Pancreas (tissue), 10 donors: ENCODE results near the gene CCDC90B. TPM values are rescaled to one million over a fixed set of nuclear protein-coding genes. Genes with fewer than 3 reads are reported as not detected.

ENCODE experiments used
- ATAC-seq, 4 donors: fragments of 200-7000 bp; cut with Tn5 transposase; one replicate each; pipeline versions ENCODE4 v1.8.0 to v1.9.1; 2020; ENCODE audit warnings: mild to moderate bottlenecking in 4 of 4, moderate library complexity in 4 of 4
- DNase-seq, 6 donors: peaks; one replicate each; pipeline ENCODE4 v3.0.0-alpha.2; 2020
- FAIRE-seq: peaks from 2 replicates; lab custom pipeline; 2012; peaks lifted over from hg19 to GRCh38; lab: Jason Lieb, UNC
- H3K27ac ChIP-seq, 4 donors: fragments of 200-600 bp; sonication (generic); 1 replicate in 3 of 4; 2 replicates in 1 of 4; pipeline versions ENCODE4 v1.5.0 to v1.8.0; 2020
- H3K27me3 ChIP-seq, 4 donors: fragments of 200-600 bp; one replicate each; pipeline ENCODE4 v1.8.0; 2021
- H3K36me3 ChIP-seq, 3 donors: fragments of 200-600 bp; sonication (generic) in 1 of 3; one replicate each; pipeline versions ENCODE4 v1.5.0 to v1.8.0; 2020 to 2021
- H3K4me1 ChIP-seq, 3 donors: fragments of 200-600 bp; one replicate each; pipeline ENCODE4 v1.8.0; 2021
- H3K4me3 ChIP-seq, 4 donors: fragments of 200-600 bp; sonication (generic) in 2 of 4; one replicate each; pipeline versions ENCODE4 v1.5.0 to v1.8.0; 2020 to 2021
- H3K9me3 ChIP-seq, 4 donors: fragments of 200-600 bp; one replicate each; pipeline ENCODE4 v1.8.0; 2021
- WGBS, 2 donors: extraction: QIAGEN DNeasy Blood & Tissue Kit; methylation state at CpG; one replicate each; pipeline ENCODE4 v1.1.7; 2013; 5-methylcytosine and 5-hydroxymethylcytosine counted together
- intact Hi-C, 3 donors: fragments of 100-400 bp; cut with DNase I; formaldehyde crosslinking; loops; one replicate each; pipeline versions ENCODE4 v1.11.1 to v1.14.2; 2022
- polyA plus RNA-seq, 2 donors: library from polyadenylated mRNA; stranded (reverse); fragments of 200-250 nt; gene quantifications; one replicate each; pipeline ENCODE4 v1.2.3, GENCODE V29; 2013
- total RNA-seq, 6 donors: library from RNA; stranded (reverse); fragmentation: NEBNext Ultra II Directional in 4 of 6; extraction: Animal tissue kit (Norgen Biotek cat#: 25700) in 4 of 6; gene quantifications; one replicate each; pipeline versions ENCODE4 v1.2.1 to v1.2.4, GENCODE V29; 2021 to 2023
- TF ChIP-seq, protein P1 (sequence below), 4 donors: fragments of 200-600 bp; sonication (generic) in 3 of 4; IDR thresholded peaks; one replicate each; pipeline versions ENCODE4 v1.5.0 to v1.8.0; 2021; ENCODE audit warnings: antibody characterized with exemption in 4 of 4
- donor health status: healthy with polysubstance abuse.
- donor health status: DM: no; HTN: no; CAD: no; lungs with moderate emphysema.
- donor health status: DM: no; HTN: no; CAD: no.
- donor health status: control.
- donor health status: control.
- donor health status: Bipolar disorder and iron deficiency.
- donor health status: DM: yes; HTN: yes; CAD: no.
- donor health status: DM: no; HTN: no; CAD: no.
- donor health status: DM: no; HTN: no; CAD: no.
- donor health status: DM: yes; HTN: yes; CAD: no.

The CCDC90B gene, protein sequence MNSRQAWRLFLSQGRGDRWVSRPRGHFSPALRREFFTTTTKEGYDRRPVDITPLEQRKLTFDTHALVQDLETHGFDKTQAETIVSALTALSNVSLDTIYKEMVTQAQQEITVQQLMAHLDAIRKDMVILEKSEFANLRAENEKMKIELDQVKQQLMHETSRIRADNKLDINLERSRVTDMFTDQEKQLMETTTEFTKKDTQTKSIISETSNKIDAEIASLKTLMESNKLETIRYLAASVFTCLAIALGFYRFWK
- total RNA-seq (10 to 100 TPM; 12.1 to 25.1 (median 14.9) TPM), polyA plus RNA-seq (10 to 100 TPM; 16.5 to 19.5 TPM)

DNA sequence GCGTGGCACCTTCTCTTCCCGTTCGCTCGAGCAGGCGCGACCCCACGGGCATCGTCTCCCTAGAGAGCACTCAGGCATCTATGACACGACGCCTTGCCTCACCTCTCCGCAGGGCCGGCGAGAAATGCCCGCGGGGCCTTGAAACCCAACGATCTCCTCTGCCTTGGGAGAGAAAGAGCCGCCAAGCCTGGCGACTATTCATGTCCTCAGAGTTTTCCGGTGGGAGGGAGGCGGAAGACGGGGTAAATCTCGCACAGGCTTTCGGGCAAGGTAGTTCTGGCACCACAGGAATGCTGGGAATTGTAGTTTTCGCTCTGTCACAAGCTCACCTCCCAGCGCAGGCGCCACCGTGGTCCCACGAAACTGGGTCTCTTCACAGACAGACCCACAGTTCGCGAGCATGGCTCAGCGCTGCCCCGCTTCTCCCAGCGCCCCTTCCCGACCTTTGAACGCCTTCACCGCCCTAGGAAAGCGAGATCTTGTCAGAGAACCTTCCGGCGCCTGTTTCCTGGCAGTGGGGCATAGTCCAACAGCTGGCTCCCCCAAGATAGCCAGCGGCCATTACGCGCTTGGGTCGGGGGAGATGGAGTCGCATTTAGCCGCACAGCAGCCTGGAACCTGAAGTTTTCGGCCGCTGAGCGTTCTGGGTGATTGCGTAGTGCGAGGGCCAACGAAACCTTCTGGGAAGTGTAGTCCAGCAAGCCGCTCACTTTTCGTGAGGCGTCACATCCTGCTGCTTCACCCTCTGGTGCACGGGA lies at the start of gene CCDC90B:
CCDC90B (minus strand) TSS at position 597 of the 758 bp plus-strand sequence; CDS start at position 202, 395 bp downstream.
- Histone ChIP-seq H3K9me3 (no peaks in the 10 kb centered on the region), H3K27me3 (no peaks in the 10 kb centered on the region), H3K4me3 (peak within 1 kb of the TSS; percentile 69 to 86 (median 82)), H3K4me1 (peaks cover 11 to 18% (median 15%) of the 10 kb centered on the region in 3 donors), H3K36me3 (no peaks in the 10 kb centered on the region), H3K27ac (peak within 1 kb of the TSS; percentile 97 to 100 (median 98))
- peak; percentile 70 for FAIRE-seq
- WGBS, 2 donors, result 0% methylated on average over 55 of the region's 55 CpGs
- intact Hi-C loops, result no loop called here
- peak; percentile 94 to 98 (median 94) for ATAC-seq
- TF ChIP-seq, protein P1, sequence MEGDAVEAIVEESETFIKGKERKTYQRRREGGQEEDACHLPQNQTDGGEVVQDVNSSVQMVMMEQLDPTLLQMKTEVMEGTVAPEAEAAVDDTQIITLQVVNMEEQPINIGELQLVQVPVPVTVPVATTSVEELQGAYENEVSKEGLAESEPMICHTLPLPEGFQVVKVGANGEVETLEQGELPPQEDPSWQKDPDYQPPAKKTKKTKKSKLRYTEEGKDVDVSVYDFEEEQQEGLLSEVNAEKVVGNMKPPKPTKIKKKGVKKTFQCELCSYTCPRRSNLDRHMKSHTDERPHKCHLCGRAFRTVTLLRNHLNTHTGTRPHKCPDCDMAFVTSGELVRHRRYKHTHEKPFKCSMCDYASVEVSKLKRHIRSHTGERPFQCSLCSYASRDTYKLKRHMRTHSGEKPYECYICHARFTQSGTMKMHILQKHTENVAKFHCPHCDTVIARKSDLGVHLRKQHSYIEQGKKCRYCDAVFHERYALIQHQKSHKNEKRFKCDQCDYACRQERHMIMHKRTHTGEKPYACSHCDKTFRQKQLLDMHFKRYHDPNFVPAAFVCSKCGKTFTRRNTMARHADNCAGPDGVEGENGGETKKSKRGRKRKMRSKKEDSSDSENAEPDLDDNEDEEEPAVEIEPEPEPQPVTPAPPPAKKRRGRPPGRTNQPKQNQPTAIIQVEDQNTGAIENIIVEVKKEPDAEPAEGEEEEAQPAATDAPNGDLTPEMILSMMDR (IDR thresholded peaks at IDR 0.05), result no peak
- peak; percentile 90 to 97 (median 96) for DNase-seq

DNA sequence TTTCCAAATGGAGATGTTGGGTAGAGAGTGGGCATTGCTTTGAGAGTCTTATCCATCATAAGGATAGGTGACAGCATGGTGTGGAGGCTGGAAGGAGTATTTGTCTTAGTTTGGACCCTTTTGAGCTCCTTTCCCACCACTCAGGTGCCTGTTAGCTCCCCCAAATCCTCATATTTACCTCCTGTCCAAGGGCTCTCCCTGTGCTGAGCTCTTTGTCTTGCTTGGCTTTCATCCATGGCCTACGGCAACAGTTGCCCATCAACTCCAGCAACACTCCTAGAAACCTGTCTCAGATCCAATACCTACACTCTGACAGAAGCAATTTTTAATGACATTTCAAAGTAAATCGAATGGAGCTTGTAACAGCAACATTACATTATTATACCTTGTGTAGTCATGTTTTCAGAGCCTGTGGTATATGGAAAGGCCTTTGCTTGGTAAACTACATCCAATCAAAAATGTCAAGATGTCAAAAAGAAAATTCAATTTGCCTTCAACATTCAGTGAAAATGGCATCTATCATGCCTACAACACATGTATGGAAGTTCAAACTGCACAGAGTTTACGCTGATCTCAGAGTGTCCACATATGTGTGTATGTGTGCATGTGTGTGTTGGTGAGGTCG lies 49.4 kb upstream of the CCDC90B start:
- H3K9me3 ChIP-seq, result no peaks in the 10 kb centered on the region
- H3K27me3 ChIP-seq, result no peaks in the 10 kb centered on the region
- 80 to 84% methylated on average over 4 of the region's 4 CpGs for WGBS, 2 donors
- no peak overlapping the region for H3K4me3 ChIP-seq
- intact Hi-C loops, result no loop called here
- no peaks in the 10 kb centered on the region for H3K36me3 ChIP-seq
- no peak overlapping the region for H3K27ac ChIP-seq
- FAIRE-seq, result no peak
- H3K4me1 ChIP-seq, result no peaks in the 10 kb centered on the region
- no peak for DNase-seq
- TF ChIP-seq, protein P1 (IDR thresholded peaks at IDR 0.05), result no peak
- no peak for ATAC-seq

DNA sequence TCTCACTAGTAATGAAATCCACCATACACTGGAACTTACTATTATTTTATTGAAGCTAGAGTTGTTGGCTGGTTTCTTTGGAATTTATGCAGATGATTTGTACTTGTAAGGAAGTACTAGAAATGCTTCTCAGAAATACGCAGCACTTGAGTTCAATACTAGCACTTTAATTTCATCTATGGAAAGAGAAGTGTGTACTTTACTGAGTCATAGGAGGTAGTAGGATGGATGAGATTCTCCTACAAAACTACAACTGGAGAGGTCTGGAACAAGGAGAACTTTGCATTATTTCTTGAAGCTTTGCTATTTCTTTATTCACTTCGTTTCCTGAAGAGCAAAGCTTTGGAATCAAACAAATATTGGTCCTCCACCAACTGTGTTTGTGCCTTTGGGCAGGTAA lies 44.1 kb upstream of the CCDC90B start:
- FAIRE-seq (no peak), ATAC-seq (no peak), DNase-seq (no peak)
- Histone ChIP-seq H3K4me1 (no peaks in the 10 kb centered on the region), H3K4me3 (no peak overlapping the region), H3K36me3 (no peaks in the 10 kb centered on the region), H3K9me3 (no peaks in the 10 kb centered on the region), H3K27ac (no peak overlapping the region), H3K27me3 (no peaks in the 10 kb centered on the region)
- TF ChIP-seq, protein P1 (IDR thresholded peaks at IDR 0.05), result no peak
- 74 to 81% methylated on average over 2 of the region's 2 CpGs for WGBS, 2 donors
- intact Hi-C loops, result no loop called here

DNA sequence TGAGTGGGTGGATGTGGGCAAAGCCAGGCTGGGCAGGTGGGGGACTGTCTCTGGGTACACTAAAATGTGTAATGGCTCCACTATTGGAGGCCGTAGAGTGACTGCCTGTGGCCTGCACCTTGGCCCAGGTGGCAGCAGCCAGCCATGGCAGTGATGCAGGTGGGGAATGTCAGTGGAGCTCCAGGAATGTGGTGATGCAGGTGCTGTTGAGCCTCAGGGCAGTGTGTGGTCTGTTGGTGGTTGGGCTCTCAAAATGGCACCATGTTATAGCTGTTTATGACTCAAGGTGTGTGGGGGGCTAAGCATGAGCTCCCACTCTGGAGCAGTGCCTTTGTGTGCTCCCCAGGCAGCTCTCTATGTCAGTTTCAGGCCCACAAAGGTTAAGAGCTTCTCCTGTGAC lies 40.2 kb upstream of the CCDC90B start:
- no peak overlapping the region for H3K4me3 ChIP-seq
- intact Hi-C loops, result no loop called here
- ATAC-seq, result no peak
- H3K36me3 ChIP-seq, result no peaks in the 10 kb centered on the region
- FAIRE-seq, result no peak
- TF ChIP-seq, protein P1 (IDR thresholded peaks at IDR 0.05), result no peak
- H3K9me3 ChIP-seq, result no peaks in the 10 kb centered on the region
- H3K27me3 ChIP-seq, result no peaks in the 10 kb centered on the region
- WGBS, 2 donors, result 87 to 89% methylated on average over 1 of the region's 1 CpG
- no peak for DNase-seq
- peaks cover 0 to 9% (median 0%) of the 10 kb centered on the region in 3 donors for H3K4me1 ChIP-seq
- no peak overlapping the region for H3K27ac ChIP-seq
